Gastrocnemius medialis (tissue), 4 donors: ENCODE results near the gene BMF.

Experiments
- POLR2A ChIP-seq, 2 donors: fragments of 450-650 bp; IDR thresholded peaks; one replicate each; pipeline ENCODE4 v1.6.1; 2017; ENCODE audit warnings: antibody characterized with exemption in 2 of 2, mild to moderate bottlenecking in 2 of 2, moderate library complexity in 2 of 2
- TF ChIP-seq, protein P1 (sequence below), 5 experiments: fragments of 450-650 bp in 3 of 5; fragments of 200-600 bp in 2 of 5; sonication (generic) in 2 of 5; IDR thresholded peaks in 4 of 5; conservative IDR thresholded peaks in 1 of 5; 1 replicate in 4 of 5; 2 replicates in 1 of 5; pipeline ENCODE4 v1.5.1; 2016 to 2019; ENCODE audit warnings: antibody characterized with exemption in 5 of 5, mild to moderate bottlenecking in 3 of 5, moderate library complexity in 3 of 5

DNA sequence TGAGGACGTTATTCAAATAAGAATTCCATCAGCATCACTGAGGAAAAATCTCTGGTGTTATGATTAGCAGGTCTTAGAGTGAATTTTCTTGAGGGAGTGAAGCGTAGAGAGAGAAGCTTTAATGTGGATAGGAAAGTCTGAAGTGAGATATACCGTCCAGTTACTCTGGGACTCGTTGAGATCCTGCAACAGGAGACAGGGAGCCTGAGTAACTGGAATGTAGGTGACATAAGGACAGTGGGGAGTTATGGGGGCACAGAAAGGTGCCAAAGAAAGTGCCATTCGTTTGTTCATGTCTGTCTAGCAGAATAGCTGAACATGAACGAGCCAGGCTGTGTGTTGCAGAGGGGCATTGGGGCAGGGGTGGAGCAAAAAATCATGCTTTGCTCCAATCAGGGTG lies 42.8 kb upstream of the BMF start:
- no peak for TF ChIP-seq POLR2A (IDR thresholded peaks at IDR 0.05)
- TF ChIP-seq, protein P1, sequence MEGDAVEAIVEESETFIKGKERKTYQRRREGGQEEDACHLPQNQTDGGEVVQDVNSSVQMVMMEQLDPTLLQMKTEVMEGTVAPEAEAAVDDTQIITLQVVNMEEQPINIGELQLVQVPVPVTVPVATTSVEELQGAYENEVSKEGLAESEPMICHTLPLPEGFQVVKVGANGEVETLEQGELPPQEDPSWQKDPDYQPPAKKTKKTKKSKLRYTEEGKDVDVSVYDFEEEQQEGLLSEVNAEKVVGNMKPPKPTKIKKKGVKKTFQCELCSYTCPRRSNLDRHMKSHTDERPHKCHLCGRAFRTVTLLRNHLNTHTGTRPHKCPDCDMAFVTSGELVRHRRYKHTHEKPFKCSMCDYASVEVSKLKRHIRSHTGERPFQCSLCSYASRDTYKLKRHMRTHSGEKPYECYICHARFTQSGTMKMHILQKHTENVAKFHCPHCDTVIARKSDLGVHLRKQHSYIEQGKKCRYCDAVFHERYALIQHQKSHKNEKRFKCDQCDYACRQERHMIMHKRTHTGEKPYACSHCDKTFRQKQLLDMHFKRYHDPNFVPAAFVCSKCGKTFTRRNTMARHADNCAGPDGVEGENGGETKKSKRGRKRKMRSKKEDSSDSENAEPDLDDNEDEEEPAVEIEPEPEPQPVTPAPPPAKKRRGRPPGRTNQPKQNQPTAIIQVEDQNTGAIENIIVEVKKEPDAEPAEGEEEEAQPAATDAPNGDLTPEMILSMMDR (IDR thresholded peaks at IDR 0.05 in 4 of 5, conservative IDR thresholded peaks at IDR 0.05 in 1 of 5) = no peak
